ENCODE results near the gene TMEM132D.

GRCh38 chr12:129819391-129819790 is 84.4 kb downstream of the TMEM132D start:
- TF ChIP-seq PHF8 (conservative IDR thresholded peaks at IDR 0.05; ENCODE audit: low read depth, low read length) (no peak), E2F6 (IDR thresholded peaks at IDR 0.05) (no peak), CHD1 (IDR thresholded peaks at IDR 0.05; ENCODE audit: low read depth, low read length) (no peak), SRF (IDR thresholded peaks at IDR 0.05; ENCODE audit: low read depth, low read length) (no peak), CTCF (IDR thresholded peaks at IDR 0.05; ENCODE audit: control extremely low read depth in 1 of 3, insufficient read depth in 1 of 3, low read depth in 1 of 3, low read length in 3 of 3) (no peak), SP1 (IDR thresholded peaks at IDR 0.05; ENCODE audit: low read depth, low read length) (no peak), SIX5 (IDR thresholded peaks at IDR 0.05; ENCODE audit: low read depth, low read length) (no peak), EGR1 (IDR thresholded peaks at IDR 0.05; ENCODE audit: borderline replicate concordance, low read depth, low read length) (no peak), RAD21 (IDR thresholded peaks at IDR 0.05 in 1 of 2, conservative IDR thresholded peaks at IDR 0.05 in 1 of 2; ENCODE audit: low read depth in 2 of 2, low read length in 2 of 2) (no peak), ASH2L (IDR thresholded peaks at IDR 0.05; ENCODE audit: low read length) (no peak)

All from H1 (cell line).